ENCODE results near the gene SLC25A17. TPM values are rescaled to one million over a fixed set of nuclear protein-coding genes. Genes with fewer than 3 reads are reported as not detected.
A peak's percentile ranks its signal among the peaks of the same experiment; 100 is the strongest.

The SLC25A17 gene
- total RNA-seq, 1 experiment from 2014 or later: 51.6 TPM

- H3K4me1 ChIP-seq (ENCODE audit: insufficient read depth, low read length, poor library complexity, severe bottlenecking): peaks cover 27% of the 10 kb centered on the region
- CTCF ChIA-PET: no interaction called here
- H3K4me3 ChIP-seq (ENCODE audit: low read depth, low read length, poor library complexity, severe bottlenecking): no peak overlapping the region
- BruUV-seq (replicated peaks): no TSS peak
- H3K9me3 ChIP-seq (ENCODE audit: low read depth, low read length, poor library complexity, severe bottlenecking): no peaks in the 10 kb centered on the region
- intact Hi-C loops (cut with micrococcal nuclease; ENCODE audit: unreplicated experiment): no loop called here
- no peak overlapping the region for H3K27ac ChIP-seq (ENCODE audit: low read depth, low read length, poor library complexity, severe bottlenecking)
- H3K36me3 ChIP-seq (ENCODE audit: insufficient read depth, low read length, poor library complexity, severe bottlenecking): no peaks in the 10 kb centered on the region
- no peak for DNase-seq (ENCODE audit: low spot score)
- POLR2A ChIA-PET (ENCODE audit: low non-redundant PET): no interaction called here
- TF ChIP-seq EZH2 (IDR thresholded peaks at IDR 0.05; ENCODE audit: borderline replicate concordance, low read depth, low read length, poor library complexity, severe bottlenecking): no peak
- TF ChIP-seq CTCF (conservative IDR thresholded peaks at IDR 0.05; ENCODE audit: low read depth, low read length): no peak
- H3K27me3 ChIP-seq (replicated peaks; ENCODE audit: insufficient read depth, low read depth, low read length, poor library complexity): no peaks in the 10 kb centered on the region
Measured at GRCh38 chr22:40799008-40799407, 20.1 kb downstream of the SLC25A17 start.

- CTCF ChIA-PET: no interaction called here
- H3K9me3 ChIP-seq (ENCODE audit: low read depth, low read length, poor library complexity, severe bottlenecking): no peaks in the 10 kb centered on the region
- no TSS peak for BruUV-seq (replicated peaks)
- peaks cover 1% of the 10 kb centered on the region for H3K36me3 ChIP-seq (ENCODE audit: insufficient read depth, low read length, poor library complexity, severe bottlenecking)
- POLR2A ChIA-PET (ENCODE audit: low non-redundant PET): no interaction called here
- peaks cover 26% of the 10 kb centered on the region for H3K4me1 ChIP-seq (ENCODE audit: insufficient read depth, low read length, poor library complexity, severe bottlenecking)
- no peak for TF ChIP-seq EZH2 (IDR thresholded peaks at IDR 0.05; ENCODE audit: borderline replicate concordance, low read depth, low read length, poor library complexity, severe bottlenecking)
- no peak for TF ChIP-seq CTCF (conservative IDR thresholded peaks at IDR 0.05; ENCODE audit: low read depth, low read length)
- H3K27ac ChIP-seq (ENCODE audit: low read depth, low read length, poor library complexity, severe bottlenecking): no peak overlapping the region
- intact Hi-C loops (cut with micrococcal nuclease; ENCODE audit: unreplicated experiment): no loop called here
- H3K4me3 ChIP-seq (ENCODE audit: low read depth, low read length, poor library complexity, severe bottlenecking): no peak overlapping the region
- H3K27me3 ChIP-seq (replicated peaks; ENCODE audit: insufficient read depth, low read depth, low read length, poor library complexity): no peaks in the 10 kb centered on the region
- DNase-seq (ENCODE audit: low spot score): peak; percentile 10
Measured at GRCh38 chr22:40797427-40797826, 21.7 kb downstream of the SLC25A17 start.

GRCh38 chr22:40792451-40792850 lies 26.7 kb downstream of the SLC25A17 start:
- CTCF ChIA-PET: no interaction called here
- TF ChIP-seq EZH2 (IDR thresholded peaks at IDR 0.05; ENCODE audit: borderline replicate concordance, low read depth, low read length, poor library complexity, severe bottlenecking): no peak
- TF ChIP-seq CTCF (conservative IDR thresholded peaks at IDR 0.05; ENCODE audit: low read depth, low read length): no peak
- no TSS peak for BruUV-seq (replicated peaks)
- DNase-seq (ENCODE audit: low spot score): no peak
- H3K4me1 ChIP-seq (ENCODE audit: insufficient read depth, low read length, poor library complexity, severe bottlenecking): peaks cover 37% of the 10 kb centered on the region
- H3K9me3 ChIP-seq (ENCODE audit: low read depth, low read length, poor library complexity, severe bottlenecking): no peaks in the 10 kb centered on the region
- H3K4me3 ChIP-seq (ENCODE audit: low read depth, low read length, poor library complexity, severe bottlenecking): no peak overlapping the region
- H3K36me3 ChIP-seq (ENCODE audit: insufficient read depth, low read length, poor library complexity, severe bottlenecking): peaks cover 8% of the 10 kb centered on the region
- POLR2A ChIA-PET (ENCODE audit: low non-redundant PET): no interaction called here
- intact Hi-C loops (cut with micrococcal nuclease; ENCODE audit: unreplicated experiment): no loop called here
- peak overlapping the region; percentile 67 for H3K27ac ChIP-seq (ENCODE audit: low read depth, low read length, poor library complexity, severe bottlenecking)
- no peaks in the 10 kb centered on the region for H3K27me3 ChIP-seq (replicated peaks; ENCODE audit: insufficient read depth, low read depth, low read length, poor library complexity)
